Measurements from ENCODE around the gene ZNF691.

- TF ChIP-seq CTCF (conservative IDR thresholded peaks at IDR 0.05; ENCODE audit: low read length) (no peak), EZH2phosphoT487 (IDR thresholded peaks at IDR 0.05; ENCODE audit: borderline replicate concordance) (no peak)
Measured at GRCh38 chr1:42815941-42816584, 30.4 kb upstream of the ZNF691 start.
